Hypothalamus (tissue), 51 donors: ENCODE data around the gene LYPLA2.
"Not testable (repeated sequence)": the region's sequence is repeated elsewhere in the genome, so short reads cannot be mapped to it uniquely, and the experiment has no call there.

ENCODE experiments used
- DNase-seq, 51 donors: peaks; one replicate each; lab custom pipeline; 2025; lab: John Stamatoyannopoulos, UW

The LYPLA2 gene

DNA sequence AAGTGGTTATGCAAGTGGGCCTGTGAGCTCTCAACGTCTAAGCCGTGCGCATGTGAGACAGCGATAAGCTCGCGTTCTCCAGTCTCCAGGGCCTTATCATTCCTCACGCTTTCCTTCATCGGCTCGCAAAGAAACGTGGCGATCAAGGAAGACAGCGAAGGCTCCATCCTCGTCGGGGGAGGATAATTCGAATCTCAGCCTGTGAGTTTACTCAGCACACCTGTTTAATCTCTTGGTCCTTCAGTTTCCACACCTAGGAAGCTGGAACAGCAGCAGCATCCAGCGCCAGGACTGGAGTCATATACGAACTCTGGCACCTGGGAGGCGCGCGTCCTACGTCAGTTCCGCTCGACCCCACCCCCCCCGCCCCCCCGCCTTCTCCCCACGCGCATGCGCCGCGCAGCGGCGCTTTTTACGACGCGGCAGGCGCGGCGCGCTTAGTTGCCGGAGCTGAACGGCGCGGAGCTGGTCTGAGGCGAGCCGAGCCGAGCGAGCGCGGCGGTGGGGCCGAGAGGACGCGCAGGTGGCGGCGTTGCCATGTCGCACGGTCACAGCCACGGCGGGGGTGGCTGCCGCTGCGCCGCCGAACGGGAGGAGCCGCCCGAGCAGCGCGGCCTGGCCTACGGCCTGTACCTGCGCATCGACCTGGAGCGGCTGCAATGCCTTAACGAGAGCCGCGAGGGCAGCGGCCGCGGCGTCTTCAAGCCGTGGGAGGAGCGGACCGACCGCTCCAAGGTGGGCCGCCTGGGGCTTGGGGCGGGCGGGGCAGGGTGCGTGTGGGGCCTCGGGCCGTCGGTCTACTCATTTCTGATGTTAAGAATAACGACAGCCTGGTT, 12.7 kb upstream of the LYPLA2 start, which contains the start of gene PITHD1:
TSS of gene PITHD1 (plus strand) at position 440 of the 836 bp plus-strand sequence. CDS start at position 538, 98 bp downstream.
- DNase-seq, result peak; percentile 29 to 91 (median 66)

- no peak for DNase-seq
Measured at GRCh38 chr1:23779826-23780371, 11.0 kb upstream of the LYPLA2 start.

GRCh38 chr1:23783141-23783540, 7.8 kb upstream of the LYPLA2 start:
- not testable (repeated sequence) for DNase-seq

GRCh38 chr1:23784846-23785245, 6.1 kb upstream of the LYPLA2 start:
- DNase-seq, result no peak

DNA sequence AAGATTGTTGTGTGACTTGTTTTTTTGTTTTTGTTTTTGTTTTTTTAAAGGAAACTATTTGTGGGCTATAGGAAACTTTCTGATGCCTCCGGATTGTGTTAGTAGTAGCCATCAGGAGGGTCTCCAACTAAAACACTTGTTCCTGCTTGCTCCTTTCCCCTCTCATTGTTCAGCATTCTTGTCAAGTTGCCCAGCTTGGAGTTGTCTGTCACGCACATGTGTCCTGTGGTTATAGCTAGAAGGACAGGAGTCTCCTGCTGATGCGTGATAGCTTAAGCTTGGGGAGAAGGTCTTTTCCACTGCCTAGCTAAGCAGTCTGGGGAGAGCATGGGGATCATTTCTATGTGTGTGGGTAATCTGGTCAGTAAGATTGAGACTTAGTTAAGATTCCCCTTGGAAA, 3.2 kb upstream of the LYPLA2 start:
- DNase-seq, result no peak

- DNase-seq, result no peak
Measured at GRCh38 chr1:23788695-23789094, 2.2 kb upstream of the LYPLA2 start.

DNA sequence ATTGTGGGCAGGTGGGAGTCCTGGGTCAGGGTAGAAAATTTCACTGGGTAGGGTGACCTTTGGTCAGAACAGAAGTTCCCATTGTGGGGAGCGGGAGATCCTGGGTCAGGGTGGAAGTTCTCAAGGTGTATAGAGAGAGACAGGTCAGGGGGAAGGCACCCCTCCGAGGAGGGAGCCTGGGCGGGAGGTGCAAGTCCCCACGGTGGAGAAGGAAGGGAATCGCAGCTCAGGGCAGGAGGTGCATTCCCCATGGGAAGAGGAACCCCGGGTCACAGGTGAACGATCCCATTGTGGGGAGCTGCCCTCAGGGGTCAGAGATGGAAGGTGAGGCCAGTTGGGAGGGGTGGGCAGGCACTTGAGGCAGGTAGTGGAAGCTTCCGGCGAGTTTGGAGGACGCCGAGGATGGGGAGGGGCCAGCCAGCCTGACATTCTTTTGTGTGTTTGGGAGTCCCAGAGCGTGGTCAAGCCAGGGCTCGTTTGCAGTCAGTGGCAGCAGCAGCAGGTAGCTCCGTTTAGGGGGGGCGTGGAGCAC, 637 bp downstream of the LYPLA2 start:
- DNase-seq, result peak in 2 of 51 donors; percentile 17 to 19

- DNase-seq, result no peak
Measured at GRCh38 chr1:23792151-23792945, 1.4 kb downstream of the LYPLA2 start.

GRCh38 chr1:23793018-23793781, 2.3 kb downstream of the LYPLA2 start:
- DNase-seq, result peak in 8 of 51 donors; percentile 8 to 36 (median 24)

DNA sequence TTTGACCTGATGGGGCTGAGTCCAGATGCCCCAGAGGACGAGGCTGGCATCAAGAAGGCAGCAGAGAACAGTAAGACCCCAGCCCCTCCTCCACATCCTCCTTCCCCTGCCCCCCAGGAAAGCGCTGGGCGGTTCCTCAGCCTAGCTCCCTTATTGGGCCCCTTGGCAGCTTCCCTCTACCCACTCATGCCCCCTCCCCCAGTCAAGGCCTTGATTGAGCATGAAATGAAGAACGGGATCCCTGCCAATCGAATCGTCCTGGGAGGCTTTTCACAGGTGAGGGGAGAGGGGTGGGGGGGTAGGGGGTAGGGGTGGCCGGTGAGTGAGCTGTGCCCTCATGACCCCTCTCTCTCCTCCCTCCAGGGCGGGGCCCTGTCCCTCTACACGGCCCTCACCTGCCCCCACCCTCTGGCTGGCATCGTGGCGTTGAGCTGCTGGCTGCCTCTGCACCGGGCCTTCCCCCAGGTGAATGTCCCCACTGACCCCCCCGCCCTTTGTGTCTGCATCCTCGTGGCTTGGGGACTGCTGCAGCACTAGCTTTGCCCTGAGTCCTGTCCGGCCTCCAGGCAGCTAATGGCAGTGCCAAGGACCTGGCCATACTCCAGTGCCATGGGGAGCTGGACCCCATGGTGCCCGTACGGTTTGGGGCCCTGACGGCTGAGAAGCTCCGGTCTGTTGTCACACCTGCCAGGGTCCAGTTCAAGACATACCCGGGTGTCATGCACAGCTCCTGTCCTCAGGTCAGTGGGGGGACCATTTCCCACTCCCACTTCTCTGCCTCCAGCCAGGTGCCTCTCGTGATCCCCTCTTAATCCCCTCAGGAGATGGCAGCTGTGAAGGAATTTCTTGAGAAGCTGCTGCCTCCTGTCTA, 3.2 kb downstream of the LYPLA2 start:
- DNase-seq, result no peak

DNA sequence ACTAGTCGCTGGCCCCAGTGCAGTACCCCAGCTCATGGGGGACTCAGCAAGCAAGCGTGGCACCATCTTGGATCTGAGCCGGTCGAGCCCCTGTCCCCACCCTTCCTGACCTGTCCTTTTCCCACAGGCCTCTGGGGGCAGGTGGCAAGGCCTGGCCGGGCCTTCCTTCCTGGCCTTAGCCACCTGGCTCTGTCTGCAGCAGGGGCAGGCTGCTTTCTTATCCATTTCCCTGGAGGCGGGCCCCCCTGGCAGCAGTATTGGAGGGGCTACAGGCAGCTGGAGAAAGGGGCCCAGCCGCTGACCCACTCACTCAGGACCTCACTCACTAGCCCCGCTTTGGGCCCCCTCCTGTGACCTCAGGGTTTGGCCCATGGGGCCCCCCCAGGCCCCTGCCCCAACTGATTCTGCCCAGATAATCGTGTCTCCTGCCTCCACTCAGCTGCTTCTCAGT, 3.8 kb downstream of the LYPLA2 start:
- DNase-seq, result not testable (repeated sequence)

DNA sequence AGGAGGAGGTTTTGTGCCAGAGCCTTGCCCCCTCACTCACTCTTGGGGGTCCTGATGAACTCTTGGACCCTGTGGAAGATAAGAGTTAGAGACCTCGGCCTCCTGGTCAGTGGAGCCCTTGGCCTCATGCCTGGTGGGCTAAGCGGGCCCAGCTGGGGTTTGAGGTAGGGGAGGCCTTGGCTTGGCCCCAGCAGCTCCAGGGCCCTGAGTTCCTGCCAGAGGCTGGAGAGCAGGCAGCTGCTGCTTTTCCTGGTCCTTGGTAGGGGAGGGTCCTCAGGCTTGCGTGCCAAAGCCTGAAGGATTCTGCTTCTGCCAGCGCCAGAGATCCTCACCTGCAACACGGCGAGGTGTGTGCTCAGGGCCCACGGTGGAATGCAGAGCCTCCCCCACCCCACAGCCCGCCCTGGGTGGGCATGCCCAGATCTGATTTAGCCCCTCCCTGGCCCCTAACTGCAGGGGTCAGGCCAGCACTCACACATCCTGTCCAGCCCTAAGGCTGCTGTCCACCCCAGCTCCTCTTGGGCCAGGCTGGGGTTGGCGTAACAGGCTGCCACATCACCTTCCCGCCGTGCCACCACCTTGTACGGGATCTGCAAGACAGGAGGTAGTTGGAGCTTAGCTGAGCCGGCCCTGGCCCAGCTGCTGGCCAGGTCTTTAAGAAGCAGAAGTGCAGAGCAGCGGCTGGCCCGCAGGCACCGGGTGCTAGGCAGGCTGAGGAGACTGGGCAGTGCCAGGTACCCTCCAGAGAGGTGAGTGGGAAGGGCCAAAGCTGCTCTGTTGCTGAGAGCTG, 4.9 kb downstream of the LYPLA2 start:
- DNase-seq, result no peak

DNA sequence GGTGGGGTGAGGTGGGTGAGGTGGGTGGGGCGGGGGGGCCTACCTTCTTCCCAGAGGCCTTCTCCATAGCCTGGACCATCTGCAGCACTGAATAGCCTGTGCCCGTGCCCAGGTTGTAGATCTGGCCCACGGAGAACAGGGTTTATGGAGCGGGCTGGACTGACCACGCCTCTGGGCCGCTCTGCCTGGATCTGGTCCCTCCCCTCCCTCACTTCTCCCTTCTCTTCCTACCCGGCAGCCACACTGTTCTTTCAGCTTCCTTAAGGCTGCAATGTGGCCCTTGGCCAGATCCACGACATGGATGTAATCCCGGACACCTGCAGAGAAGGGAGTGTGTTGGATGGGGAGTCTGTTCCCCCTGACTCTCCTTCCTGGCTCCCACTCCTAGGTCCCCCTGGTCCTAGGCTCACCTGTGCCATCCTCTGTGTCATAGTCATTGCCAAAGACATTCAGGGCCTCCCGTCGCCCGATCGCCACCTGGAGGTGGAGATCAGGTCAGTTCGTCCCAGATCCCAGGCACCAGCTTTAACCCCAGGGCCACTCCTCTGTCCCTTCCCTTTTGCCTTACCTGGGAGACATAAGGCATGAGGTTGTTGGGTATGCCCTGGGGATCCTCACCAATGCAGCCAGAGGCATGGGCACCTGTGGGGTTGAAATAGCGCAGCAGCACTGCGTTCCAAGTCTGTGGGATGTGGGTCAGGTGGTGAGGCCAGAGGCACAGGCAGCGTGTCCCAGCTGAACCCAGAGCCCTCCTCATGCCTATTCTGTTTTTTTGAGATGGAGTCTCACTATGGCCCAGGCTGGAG, 5.7 kb downstream of the LYPLA2 start:
- no peak for DNase-seq

- DNase-seq, result no peak
Measured at GRCh38 chr1:23797478-23798448, 6.8 kb downstream of the LYPLA2 start.

- no peak for DNase-seq
Measured at GRCh38 chr1:23798662-23799142, 7.8 kb downstream of the LYPLA2 start.

DNA sequence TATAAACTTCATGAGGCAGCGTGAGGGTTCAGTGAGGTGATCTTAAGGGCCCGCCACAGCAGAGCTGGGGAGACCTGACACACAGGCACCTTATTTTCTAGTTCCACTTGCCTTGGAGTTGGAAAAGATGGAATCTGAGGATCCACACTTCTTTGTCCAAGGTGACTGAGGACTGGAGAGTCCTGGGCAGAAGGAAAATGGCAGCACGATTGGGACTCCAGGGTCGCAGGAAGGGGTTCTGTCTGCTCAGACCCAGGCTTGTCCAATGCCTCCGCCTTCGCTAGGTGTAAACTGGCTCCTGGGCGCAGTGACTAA, 8.3 kb downstream of the LYPLA2 start:
- no peak for DNase-seq
